Measurements from ENCODE around the gene ARAP1.

ARAP1 gene

GRCh38 chr11:72652873-72653630, 99.2 kb downstream of the ARAP1 start:
- ATAC-seq, result no peak
- Mint-ChIP-seq H3K27ac (no peak overlapping the region), H3K4me3 (no peak overlapping the region), H3K9me3 (no peaks in the 10 kb centered on the region), H3K36me3 (no peaks in the 10 kb centered on the region), H3K4me1 (no peaks in the 10 kb centered on the region)
- no peak for DNase-seq (ENCODE audit: low spot score in 2 of 2)

- DNase-seq (ENCODE audit: low spot score in 2 of 2) (no peak), ATAC-seq (no peak)
- no peaks in the 10 kb centered on the region for H3K4me1 Mint-ChIP-seq
- H3K36me3 Mint-ChIP-seq, result no peaks in the 10 kb centered on the region
- H3K9me3 Mint-ChIP-seq, result no peaks in the 10 kb centered on the region
- H3K4me3 Mint-ChIP-seq, result no peak overlapping the region
- H3K27ac Mint-ChIP-seq, result peak overlapping the region; percentile 41
Observed at GRCh38 chr11:72652133-72652532, 100.1 kb downstream of the ARAP1 start.

DNA sequence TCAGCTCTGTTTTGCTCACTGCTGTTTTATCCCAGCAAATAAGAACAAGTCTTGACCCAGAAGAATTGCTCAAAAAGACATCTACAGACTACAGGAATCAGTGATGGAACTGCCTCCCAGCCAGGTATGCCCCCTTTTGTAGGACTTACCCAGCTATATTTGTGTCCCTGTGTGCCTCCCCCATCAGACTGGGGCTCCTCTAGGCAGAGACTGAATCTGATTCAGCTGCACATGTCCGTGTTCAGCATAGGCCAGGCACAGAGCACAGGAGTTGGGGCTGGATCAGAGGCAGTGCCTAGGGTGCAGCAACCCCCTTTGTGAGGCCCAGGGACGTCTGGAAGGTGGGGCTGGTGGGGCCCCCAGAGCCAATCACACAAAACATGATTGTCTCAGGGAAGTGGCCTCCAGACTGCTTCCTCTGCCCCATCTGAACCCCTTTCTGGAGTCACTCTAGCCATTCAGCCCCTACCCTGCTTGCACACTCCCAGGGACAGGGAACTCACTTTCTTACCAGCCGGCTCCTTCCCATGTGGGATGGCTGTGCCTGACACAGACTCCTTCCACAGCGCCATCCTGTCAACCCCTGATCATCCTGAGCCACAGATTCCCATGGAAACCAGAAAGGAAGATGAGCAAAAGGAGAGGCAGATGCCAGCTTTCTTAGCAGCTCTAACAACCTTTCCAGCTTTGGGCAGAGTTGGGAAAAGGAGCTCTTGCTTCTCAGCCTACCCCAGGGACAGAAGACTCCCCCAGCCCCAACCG, 102.8 kb downstream of the ARAP1 start:
- DNase-seq (ENCODE audit: low spot score in 2 of 2) (no peak), ATAC-seq (no peak)
- Mint-ChIP-seq H3K4me3 (no peak overlapping the region), H3K27ac (peak overlapping the region; percentile 20), H3K36me3 (no peaks in the 10 kb centered on the region), H3K4me1 (no peaks in the 10 kb centered on the region), H3K9me3 (no peaks in the 10 kb centered on the region)

DNA sequence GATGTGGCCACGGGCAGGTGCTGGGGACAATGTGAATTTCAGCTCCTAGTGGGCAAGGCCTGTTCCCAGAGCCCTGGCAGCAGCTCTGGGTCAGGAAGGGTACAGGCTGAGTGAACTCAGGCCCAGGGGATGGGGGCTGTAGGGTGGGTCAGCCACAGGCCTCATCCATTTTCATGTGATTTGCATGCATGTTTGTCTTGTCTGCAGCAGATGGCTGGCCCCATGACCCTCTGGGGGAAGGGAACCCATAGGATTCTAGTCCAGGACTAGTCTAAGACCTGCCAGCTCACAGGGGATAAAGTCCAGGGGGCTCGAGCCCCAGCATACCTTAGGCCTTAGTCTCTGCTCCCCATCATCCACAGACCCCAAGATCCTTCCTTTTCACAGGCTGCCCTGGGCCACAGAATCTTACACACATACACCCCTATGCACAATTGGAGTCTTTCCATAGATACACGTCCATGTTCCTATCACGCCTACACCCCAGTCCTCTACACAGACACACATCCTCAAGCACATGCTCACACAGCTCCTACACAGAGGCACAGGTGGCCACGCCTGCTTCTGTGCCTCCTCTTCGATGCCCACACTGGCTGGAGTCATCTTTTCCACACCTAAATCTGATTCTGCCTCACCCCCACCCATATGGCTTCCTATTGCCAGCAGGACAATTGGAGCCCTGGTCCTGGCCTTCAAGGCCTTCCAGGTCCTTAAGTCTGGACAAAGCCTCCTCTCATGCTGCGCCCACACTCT, 103.6 kb downstream of the ARAP1 start:
- Mint-ChIP-seq H3K4me1 (peaks cover 5% of the 10 kb centered on the region), H3K36me3 (no peaks in the 10 kb centered on the region), H3K9me3 (no peaks in the 10 kb centered on the region), H3K27ac (no peak overlapping the region), H3K4me3 (no peak overlapping the region)
- ATAC-seq (no peak), DNase-seq (ENCODE audit: low spot score in 2 of 2) (no peak)

- DNase-seq (ENCODE audit: low spot score in 2 of 2) (no peak), ATAC-seq (no peak)
- H3K4me3 Mint-ChIP-seq, result no peak overlapping the region
- H3K27ac Mint-ChIP-seq, result no peak overlapping the region
- H3K4me1 Mint-ChIP-seq, result peaks cover 6% of the 10 kb centered on the region
- H3K9me3 Mint-ChIP-seq, result no peaks in the 10 kb centered on the region
- H3K36me3 Mint-ChIP-seq, result no peaks in the 10 kb centered on the region
Observed at GRCh38 chr11:72647882-72648281, 104.3 kb downstream of the ARAP1 start.

DNA sequence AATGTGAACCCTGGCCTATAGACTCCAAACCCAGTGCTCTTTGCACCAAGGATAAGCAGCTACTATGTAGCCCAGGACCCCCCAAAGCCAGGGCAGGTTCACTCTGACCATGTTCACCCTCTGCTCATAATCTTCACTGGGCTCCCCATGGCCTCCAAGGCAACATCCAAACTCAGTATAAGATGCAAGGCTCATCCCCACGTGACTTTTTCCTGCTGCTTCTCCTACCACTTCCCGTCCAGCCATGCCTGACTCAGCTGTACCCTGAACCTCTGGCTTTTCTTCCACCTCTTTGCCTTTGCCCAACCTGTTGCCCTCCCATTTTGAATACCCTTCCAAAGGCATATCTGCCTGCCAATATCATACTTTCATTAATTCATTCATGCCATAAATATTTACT, 105.7 kb downstream of the ARAP1 start:
- DNase-seq (ENCODE audit: low spot score in 2 of 2) (no peak), ATAC-seq (no peak)
- Mint-ChIP-seq H3K36me3 (no peaks in the 10 kb centered on the region), H3K9me3 (no peaks in the 10 kb centered on the region), H3K4me1 (peaks cover 6% of the 10 kb centered on the region), H3K4me3 (no peak overlapping the region), H3K27ac (peak overlapping the region; percentile 30)

DNA sequence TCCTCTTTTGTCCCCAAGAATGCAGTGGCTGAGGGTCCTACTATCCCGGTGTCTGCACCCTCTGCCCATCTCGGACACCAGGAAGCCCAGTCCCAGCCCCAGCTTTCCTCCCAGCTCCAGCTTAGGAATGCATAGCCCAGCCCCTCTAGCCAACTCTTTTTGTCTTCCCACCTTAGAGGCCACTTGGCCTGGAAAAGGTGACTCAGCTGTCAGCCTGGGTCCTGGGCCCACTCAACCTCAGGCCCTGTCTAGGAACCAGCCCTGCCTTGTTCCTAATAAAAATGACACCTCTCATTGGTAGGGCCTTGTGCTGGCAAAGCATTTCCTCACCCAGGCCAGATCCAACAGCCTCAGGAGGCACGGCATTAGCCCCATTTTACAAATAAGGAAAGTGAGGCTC, 106.2 kb downstream of the ARAP1 start:
- peak overlapping the region; percentile 30 for H3K27ac Mint-ChIP-seq
- H3K9me3 Mint-ChIP-seq, result no peaks in the 10 kb centered on the region
- peaks cover 6% of the 10 kb centered on the region for H3K4me1 Mint-ChIP-seq
- ATAC-seq (no peak), DNase-seq (ENCODE audit: low spot score in 2 of 2) (no peak)
- H3K4me3 Mint-ChIP-seq, result no peak overlapping the region
- H3K36me3 Mint-ChIP-seq, result no peaks in the 10 kb centered on the region

- no peak overlapping the region for H3K4me3 Mint-ChIP-seq
Observed at GRCh38 chr11:72643547-72643946, 108.7 kb downstream of the ARAP1 start.

DNA sequence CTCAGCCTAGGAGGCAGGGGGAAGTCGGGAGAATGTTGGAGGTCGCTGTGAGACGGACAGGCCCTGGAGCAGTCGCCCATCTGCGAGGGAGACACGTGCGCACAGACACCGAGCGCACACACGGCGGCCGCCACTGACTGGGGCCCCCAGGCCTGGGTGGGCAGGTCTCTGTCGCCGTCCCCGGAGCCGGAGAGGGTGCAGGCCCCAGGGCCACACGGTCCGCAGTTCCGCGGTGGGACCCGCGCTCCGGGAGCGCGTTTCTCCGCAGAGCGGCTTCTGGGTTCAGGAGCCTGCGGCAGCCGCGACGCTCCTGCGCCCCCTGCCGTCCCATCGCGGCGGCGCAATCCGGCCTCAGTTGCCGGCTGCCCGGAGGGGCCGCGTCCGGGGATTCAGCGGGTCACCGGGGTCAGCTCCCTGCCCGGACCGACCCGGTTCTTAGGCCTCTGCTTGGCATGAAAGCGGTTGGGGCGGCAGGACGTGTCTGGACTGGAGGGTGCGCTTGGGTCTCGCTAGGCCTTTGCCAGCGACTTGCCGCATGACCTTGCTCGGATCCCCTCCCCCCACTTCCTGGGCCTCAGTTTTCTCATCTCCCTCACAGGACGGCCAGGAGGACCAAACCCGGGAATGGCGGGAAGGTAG, 109.2 kb downstream of the ARAP1 start:
- Mint-ChIP-seq H3K9me3 (no peaks in the 10 kb centered on the region), H3K36me3 (no peaks in the 10 kb centered on the region), H3K4me3 (no peak overlapping the region), H3K4me1 (peaks cover 6% of the 10 kb centered on the region), H3K27ac (no peak overlapping the region)
- DNase-seq (ENCODE audit: low spot score in 2 of 2), result peak; percentile 81 to 87
- peak; percentile 80 for ATAC-seq

More at GRCh38 chr11:72643547-72643946, 108.7 kb downstream of the ARAP1 start:
- no peak for ATAC-seq
- H3K27ac Mint-ChIP-seq, result no peak overlapping the region
- no peaks in the 10 kb centered on the region for H3K36me3 Mint-ChIP-seq
- H3K9me3 Mint-ChIP-seq, result no peaks in the 10 kb centered on the region
- DNase-seq (ENCODE audit: low spot score in 2 of 2), result no peak
- peaks cover 6% of the 10 kb centered on the region for H3K4me1 Mint-ChIP-seq

GRCh38 chr11:72642043-72642883, 109.9 kb downstream of the ARAP1 start:
- no peak overlapping the region for H3K27ac Mint-ChIP-seq
- ATAC-seq (peak; percentile 73), DNase-seq (ENCODE audit: low spot score in 2 of 2) (peak; percentile 23 to 76)
- no peak overlapping the region for H3K4me3 Mint-ChIP-seq
- H3K9me3 Mint-ChIP-seq, result no peaks in the 10 kb centered on the region
- peaks cover 6% of the 10 kb centered on the region for H3K4me1 Mint-ChIP-seq
- H3K36me3 Mint-ChIP-seq, result no peaks in the 10 kb centered on the region

DNA sequence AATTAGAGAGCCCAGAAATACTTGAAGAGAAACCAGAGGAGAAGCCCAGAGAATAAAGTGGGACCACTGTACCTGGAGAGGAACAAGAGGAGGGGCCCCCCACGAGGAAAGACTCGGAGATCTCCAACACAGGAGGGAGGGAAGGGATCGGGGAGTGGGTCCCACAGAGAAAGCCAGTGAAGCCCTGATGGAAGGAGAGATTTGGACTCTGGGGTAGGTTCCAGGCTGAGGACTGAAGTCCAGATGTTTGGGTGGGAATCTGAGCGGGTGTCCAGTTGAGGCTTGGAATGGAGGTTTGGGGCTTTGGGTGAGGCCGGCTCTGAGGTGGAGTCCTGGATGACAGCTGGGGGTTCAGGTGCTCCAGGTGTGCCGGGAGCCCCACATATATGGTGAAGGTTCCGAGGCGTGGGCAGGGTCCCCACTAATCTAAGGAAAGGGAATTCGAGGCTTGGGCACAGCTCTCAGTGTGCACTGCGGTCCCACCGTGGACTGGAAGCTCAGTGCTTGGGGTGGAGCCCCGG, 110.6 kb downstream of the ARAP1 start:
- no peak for ATAC-seq

DNA sequence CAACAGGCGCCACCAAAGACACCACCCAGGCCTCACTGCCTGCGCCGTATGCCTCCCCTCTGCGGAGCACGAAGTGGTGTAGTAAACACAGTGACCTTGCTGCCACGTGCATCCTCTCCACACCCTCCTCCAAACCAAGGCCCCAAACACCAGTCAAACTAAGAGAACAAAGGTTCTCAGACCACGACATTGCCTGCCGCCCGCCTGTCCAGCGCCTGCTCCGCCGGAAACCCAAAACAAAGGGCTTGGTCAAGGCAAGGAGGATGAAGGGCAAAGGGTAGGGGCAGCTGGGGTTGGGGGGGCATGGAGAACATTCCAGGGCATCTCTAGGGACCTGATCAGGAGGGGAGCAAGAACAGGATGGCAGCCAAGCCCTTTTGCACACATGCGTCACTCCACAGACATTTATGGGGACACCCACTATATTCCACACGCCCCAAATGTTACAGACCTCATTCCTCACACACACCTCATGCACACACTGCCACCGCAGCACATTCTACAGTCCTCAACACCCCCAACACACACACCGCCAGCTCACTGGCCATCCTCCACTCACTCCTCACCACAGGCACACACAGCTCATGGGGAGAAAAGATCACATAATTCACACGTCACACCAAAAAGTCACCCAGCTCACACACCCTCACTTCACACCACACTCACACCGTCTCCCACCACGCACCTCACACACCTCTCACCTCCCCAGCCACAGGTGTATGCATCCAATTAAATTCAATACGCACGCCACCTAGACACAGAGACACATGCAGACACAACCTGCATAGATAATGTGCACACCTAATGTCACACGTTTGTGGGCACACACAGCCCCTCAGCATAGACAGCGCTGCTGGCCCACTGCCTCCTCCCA, 112.5 kb downstream of the ARAP1 start:
- ATAC-seq (no peak), DNase-seq (ENCODE audit: low spot score in 2 of 2) (no peak)
- Mint-ChIP-seq H3K4me1 (peaks cover 6% of the 10 kb centered on the region), H3K36me3 (no peaks in the 10 kb centered on the region), H3K9me3 (no peaks in the 10 kb centered on the region), H3K4me3 (no peak overlapping the region), H3K27ac (no peak overlapping the region)

More for the DNA sequence above, 110.6 kb downstream of the ARAP1 start:
- H3K9me3 Mint-ChIP-seq, result no peaks in the 10 kb centered on the region
- peaks cover 6% of the 10 kb centered on the region for H3K4me1 Mint-ChIP-seq
- DNase-seq (ENCODE audit: low spot score in 2 of 2), result no peak
- no peaks in the 10 kb centered on the region for H3K36me3 Mint-ChIP-seq
- H3K4me3 Mint-ChIP-seq, result no peak overlapping the region
- no peak overlapping the region for H3K27ac Mint-ChIP-seq

DNA sequence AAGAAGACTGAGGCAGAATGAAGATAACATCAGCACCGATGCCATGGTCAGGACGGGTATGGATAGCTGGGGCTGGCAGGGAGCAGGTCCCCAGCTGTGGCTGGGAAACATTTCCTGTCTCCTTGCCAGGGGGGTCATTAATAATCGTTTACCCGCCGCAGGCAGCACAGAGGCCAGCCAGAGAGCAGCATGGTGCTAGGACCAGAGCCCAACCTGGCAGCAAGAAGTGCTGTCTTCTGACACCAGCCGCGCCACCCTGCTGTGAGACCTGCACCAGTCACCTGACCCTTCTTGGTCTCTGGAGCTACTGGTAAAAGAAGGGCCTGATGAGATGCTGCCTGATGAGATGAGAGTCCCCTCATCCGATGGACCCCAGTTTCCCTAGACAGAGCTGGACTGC, 114.3 kb downstream of the ARAP1 start:
- no peak overlapping the region for H3K27ac Mint-ChIP-seq
- no peaks in the 10 kb centered on the region for H3K36me3 Mint-ChIP-seq
- ATAC-seq, result no peak
- no peak for DNase-seq (ENCODE audit: low spot score in 2 of 2)
- no peaks in the 10 kb centered on the region for H3K4me1 Mint-ChIP-seq
- no peaks in the 10 kb centered on the region for H3K9me3 Mint-ChIP-seq
- H3K4me3 Mint-ChIP-seq, result no peak overlapping the region
